ENCODE results near the gene ZGLP1.
"Not testable (repeated sequence)": the region's sequence is repeated elsewhere in the genome, so short reads cannot be mapped to it uniquely, and the experiment has no call there.

ZGLP1 gene

DNA sequence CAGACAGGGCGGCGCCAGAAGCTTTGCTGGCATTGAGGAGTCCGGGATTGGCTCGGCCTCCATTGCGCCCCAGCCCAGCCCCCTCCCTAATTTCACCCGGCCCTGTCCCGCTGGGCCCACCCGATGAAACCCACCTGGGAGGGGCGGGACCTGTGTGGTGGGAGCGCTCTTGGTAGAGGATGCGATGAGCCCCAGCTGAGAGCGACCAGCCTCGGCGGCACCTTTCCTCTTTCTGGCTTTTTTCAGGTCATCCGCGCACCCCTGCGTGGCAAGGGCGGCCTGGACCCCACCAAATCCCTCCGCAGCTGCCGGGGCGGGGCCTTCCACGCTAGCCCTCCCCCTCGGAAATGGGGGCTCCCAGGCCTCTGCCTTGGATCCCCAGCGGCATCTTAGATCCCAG is at the start of gene ZGLP1:
Gene ZGLP1, minus strand, starts transcription at position 393 of the 400 bp plus-strand sequence.
- no peak for DNase-seq (ENCODE audit: low spot score)

- no peak for DNase-seq (ENCODE audit: low spot score)
Measured at GRCh38 chr19:10356431-10356830, 46.8 kb upstream of the ZGLP1 start.

- DNase-seq (ENCODE audit: low spot score): peak; percentile 40
Measured at GRCh38 chr19:10353793-10354391, 44.3 kb upstream of the ZGLP1 start.

GRCh38 chr19:10352764-10353671 is 43.4 kb upstream of the ZGLP1 start:
- DNase-seq (ENCODE audit: low spot score): no peak

DNA sequence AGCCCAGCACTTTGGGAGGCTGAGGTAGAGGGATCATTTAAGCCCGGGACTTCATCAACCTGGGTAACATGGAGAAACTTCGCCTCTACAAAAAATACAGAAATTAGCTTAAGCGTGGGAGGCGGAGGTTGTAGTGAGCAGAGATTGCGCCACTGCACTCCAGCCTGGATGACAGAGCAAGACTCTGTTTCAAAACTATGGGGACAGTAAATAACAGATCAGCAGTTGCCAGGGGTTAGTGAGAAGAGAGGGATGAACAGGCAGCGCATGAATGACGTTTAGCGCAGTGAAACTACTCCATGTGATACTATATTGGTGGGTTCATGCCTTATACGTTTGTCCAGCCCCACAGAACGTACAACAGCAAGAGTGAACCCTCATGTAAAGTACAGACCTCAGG is 36.9 kb upstream of the ZGLP1 start:
- no peak for DNase-seq (ENCODE audit: low spot score)

DNA sequence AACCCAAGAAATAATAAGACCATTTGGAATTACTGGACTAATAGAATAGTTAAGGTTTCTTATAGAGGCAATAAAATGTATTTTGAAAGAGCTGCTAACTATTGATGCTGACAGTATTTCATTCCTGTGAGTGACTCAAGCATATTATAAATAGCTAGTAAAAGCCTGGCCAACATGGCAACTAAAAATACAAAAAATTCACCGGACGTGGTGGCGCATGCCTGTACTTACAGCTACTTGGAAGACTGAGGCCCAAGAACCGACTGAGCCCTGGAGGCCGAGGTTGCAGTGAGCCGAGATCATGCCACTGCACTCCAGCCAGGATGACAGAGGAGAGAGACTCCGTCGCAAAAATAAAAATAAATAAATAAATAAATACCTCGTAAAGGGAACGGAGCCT is 35.2 kb upstream of the ZGLP1 start:
- DNase-seq (ENCODE audit: low spot score): no peak

DNA sequence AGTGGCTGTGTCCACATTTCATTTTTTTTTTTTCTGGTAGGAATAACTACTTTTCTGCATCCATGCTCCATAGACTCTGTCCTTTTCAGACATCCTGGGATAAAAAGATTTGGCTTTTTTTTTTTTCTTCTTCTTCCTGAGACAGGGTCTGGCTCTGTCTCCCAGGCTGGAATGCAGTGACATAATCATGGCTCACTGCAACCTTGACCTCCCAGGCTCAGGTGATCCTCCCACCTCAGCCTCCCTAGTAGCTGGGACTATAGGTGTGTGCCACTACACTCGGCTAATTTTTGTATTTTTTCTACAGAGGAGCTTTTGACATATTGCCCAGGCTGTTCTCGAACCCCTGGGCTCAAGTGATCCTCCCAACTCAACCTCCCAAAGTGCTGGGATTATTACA is 33.9 kb upstream of the ZGLP1 start:
- DNase-seq (ENCODE audit: low spot score): no peak

DNA sequence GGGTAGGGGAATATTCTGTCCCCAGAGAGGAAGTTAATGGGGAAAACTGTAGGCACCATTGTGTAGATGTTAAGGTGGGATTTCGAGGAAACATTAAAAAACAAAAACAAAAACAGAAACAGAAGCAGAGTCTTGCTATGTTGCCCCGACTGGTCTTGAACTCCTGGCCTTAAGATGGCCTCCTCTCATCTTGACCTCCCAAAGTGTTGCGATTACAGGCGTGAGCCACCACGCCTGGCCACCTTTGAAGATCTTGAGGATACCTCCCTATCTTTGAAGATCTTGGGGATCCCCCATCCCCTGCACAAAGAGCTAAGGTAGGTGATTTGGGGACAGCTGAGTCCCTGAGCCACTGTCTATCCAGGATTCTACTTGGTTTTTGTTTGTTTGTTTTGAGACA is 30.4 kb upstream of the ZGLP1 start:
- no peak for DNase-seq (ENCODE audit: low spot score)

- DNase-seq (ENCODE audit: low spot score): no peak
Measured at GRCh38 chr19:10339380-10339960, 29.9 kb upstream of the ZGLP1 start, which contains the start of gene ICAM3. Gene ICAM3 (minus strand): TSS chr19:10339624. CDS start chr19:10339614, 10 bp downstream.

DNA sequence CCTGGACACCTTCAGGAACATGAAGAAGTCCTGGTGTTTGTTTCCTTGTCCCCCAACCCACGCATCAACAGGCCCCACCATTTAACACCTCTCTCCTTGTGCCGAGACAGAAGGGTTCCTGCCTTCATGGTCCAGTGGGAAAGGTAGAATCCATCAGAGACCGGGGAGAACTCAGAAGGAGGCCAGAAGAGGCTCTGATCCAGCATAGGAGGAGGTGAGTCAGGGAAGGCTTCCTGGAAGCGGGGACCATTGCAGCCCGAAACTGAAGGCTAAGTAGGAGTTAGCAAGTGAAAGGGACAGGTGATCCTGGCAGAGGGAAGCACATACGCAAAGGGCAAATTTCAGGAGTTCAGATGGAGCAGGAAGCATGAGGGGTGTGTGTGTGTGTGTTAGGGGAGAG is 29.3 kb upstream of the ZGLP1 start:
- DNase-seq (ENCODE audit: low spot score): no peak

DNA sequence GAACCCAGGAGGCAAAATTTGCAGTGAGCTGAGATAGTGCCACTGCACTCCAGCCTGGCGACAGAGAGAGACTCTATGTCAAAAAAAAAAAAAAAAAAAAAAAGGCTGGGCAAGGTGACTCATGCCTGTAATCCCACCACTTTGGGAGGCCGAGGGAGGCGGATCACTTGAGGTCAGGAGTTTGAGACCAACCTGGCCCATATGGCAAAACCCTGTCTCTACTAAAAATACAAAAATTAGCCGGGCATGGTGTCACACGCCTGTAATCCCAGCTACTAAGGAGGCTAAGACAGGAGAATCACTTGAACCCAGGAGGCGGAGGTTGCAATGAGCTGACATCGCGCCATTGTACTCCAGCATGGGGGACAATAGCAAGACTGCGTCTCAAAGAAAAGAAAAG is 27.1 kb upstream of the ZGLP1 start:
- DNase-seq (ENCODE audit: low spot score): not testable (repeated sequence)

DNA sequence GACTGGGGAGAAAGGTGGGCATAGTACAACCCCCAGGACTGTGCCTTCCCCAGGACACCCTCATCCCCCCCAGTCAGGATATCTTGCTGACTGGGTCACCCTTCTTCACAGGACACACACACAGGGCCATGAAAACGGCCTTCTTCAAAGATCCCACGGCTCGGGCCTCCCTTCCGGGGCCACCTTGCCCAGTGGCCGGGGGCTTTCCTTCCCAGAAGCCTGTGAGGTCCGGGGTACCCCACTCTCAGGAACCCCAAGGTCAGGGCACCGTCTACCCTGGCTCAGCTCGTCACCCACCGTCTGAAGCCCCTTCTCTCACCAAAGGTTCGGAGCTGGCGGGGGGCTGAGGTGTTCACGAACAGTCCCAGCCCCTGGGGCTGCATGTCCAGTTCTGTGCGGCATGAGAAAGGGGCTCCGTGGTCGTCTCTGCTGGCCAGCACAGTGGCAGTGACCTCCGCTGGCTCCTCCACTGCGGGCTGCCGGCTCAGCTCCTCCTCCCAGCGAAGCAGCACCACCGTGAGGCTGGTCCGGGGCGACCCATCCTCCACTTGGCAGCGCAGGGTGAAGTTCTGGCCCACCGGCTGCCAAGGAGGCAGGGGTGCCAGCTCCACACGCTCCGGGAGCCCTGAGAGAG is 25.9 kb upstream of the ZGLP1 start:
- DNase-seq (ENCODE audit: low spot score): no peak

GRCh38 chr19:10334588-10335351 is 25.2 kb upstream of the ZGLP1 start:
- peak; percentile 96 for DNase-seq (ENCODE audit: low spot score)

- DNase-seq (ENCODE audit: low spot score): peak; percentile 53
Measured at GRCh38 chr19:10333758-10334587, 24.4 kb upstream of the ZGLP1 start.

DNA sequence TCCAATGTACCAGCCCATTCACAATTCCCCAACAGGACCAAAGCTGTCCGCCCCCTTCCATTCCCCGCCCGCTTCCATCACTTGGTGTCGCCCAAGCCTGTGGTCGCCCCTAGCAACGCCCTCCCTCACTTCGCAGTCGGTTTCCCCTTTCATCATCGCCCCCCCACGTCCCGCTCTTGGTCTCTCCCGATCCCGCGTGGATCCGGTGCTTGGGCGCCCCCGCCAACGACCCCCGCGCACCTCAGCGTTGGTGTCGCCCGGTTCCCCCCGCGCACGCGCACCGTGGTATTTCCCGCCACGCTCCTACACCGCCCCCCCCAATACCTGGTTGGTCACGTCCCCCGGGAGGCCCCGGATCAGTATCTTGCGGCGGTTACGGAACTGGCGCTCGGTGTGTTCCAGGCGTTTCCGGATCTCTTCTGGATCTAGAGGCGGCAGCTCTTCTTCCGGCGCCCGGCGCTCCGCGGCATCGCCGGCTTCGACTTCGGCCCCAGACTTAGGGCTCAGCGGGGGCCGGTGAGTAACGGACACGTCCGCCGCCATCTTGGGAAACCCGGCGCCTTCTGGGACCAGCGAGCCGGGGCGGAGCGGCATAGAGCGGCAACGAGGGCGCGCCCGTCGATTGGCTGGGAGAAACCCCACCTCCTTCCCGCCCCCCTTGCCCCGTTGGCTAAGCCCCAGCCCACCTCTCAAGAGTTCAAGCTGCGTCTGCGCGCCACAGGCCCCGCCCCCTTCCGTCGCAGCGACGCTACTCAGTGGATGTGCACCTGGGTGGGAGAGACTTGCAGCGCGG is 23.5 kb upstream of the ZGLP1 start, which contains the start of gene RAVER1:
Gene RAVER1, minus strand, starts transcription at position 565 of the 793 bp plus-strand sequence. Its CDS starts 22 bp downstream, at position 543.
- DNase-seq (ENCODE audit: low spot score): peak; percentile 96

DNA sequence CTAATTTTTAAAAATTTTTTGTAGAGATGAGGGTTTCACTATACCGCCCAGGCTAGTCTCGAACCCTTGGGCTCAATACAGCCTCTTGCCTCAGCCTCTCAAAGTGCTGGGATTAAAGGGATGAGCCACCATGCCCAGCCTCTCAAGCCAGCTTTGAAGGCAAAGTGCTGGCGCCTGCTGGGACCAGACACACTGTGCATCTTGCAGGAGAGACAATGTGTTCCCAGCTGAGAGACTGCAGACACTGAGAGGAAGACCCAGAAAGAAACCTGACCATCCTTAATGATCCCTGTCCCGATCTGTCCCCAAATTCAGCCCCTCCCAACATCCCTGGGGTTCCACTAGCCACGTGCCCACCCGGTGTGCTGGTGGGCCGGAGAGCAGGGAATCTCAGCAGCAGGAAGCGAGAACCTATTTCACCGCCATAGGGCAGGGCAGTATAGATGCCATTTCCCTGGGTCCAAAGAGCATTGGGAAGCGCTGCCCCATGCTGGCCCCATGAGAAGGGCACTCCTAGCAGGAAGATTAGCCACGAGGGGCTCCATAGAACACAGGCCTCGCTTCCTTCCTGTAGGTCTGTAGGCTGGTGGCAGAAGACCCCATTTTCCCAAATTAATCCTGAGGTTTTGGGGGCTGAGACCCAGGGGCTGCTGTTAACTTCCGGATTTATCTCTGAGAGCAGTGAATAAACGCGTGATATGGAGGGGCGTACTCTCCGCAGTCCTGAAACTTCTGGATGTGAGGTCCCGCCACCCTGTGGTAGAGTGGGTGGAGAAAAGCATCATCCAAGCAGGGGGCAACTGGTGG is 22.7 kb upstream of the ZGLP1 start:
- DNase-seq (ENCODE audit: low spot score): peak; percentile 36

DNA sequence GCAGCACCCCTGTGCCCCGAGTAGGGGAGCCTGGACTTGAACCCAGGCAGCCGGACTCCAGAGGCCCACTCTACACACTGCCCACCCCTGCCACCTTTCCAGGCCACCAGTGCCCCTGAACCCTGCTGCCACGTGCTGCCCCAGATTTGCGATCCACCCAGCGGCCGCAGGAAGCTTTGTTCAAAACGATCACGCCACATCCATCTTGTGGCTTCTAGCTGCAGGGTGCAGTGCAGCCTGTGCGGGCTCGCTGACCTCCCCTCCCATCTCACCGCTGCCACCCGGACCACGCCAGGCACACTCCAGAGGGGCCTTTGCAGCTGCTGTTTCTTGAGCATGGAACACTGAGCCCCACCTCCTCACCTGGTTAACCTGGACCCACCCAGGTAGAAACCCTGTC is 19.9 kb upstream of the ZGLP1 start:
- DNase-seq (ENCODE audit: low spot score): no peak

DNA sequence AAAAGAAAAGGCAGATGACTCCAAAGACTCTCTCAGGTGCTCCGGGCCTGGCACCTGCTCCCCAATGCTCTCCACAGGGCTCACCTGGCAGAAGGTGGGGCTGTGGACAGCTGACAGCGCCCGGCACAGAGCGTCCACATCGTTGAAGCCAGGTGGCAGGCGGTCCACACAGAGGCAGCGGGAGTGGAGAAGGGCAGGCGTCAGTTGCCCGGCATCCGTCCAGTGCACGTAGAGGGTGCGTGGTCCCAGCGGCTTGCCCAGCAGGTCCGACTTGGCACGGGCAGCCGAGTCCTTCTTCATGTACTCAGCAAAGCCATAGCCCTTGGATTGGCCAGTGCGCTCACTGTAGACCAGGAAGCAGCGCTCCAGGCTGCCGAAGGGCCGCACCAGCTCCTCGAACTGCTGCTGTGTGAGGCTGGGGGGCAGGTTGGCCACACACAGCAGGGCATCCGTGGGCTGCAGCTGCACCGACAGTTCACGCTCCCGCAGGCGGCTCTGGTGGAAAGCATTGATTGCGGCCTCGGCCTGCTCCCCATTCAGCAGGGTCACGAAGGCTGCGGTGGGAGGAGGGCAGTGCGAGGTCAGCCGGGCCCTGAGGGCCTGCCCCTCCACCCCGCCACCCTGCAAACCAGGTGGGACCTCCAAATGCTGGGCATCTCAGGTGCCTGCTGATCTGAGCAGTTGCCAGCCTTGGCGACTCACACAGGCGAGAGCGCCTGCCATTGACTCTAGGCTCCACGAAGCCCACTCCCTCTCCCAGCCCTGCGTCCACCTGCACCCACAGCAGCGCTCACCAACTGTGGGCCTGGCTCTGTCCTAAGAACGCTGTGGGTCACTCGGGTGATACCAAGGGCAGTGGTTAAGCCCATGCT is 19.2 kb upstream of the ZGLP1 start:
- no peak for DNase-seq (ENCODE audit: low spot score)
